Body of pancreas (tissue), 4 donors: Measurements from ENCODE around the gene RAPGEF5.

Experiments used
- POLR2A ChIP-seq, 3 donors: fragments of 450-650 bp; IDR thresholded peaks; one replicate each; pipeline ENCODE4 v1.6.1; 2016; ENCODE audit warnings: antibody characterized with exemption in 3 of 3, mild to moderate bottlenecking in 2 of 3
- TF ChIP-seq, protein P1 (sequence below), 7 experiments: fragments of 450-650 bp in 4 of 7; fragments of 200-600 bp in 3 of 7; sonication (generic) in 3 of 7; IDR thresholded peaks; one replicate each; pipeline ENCODE4 v1.5.1; 2016 to 2019; ENCODE audit warnings: antibody characterized with exemption in 7 of 7

DNA sequence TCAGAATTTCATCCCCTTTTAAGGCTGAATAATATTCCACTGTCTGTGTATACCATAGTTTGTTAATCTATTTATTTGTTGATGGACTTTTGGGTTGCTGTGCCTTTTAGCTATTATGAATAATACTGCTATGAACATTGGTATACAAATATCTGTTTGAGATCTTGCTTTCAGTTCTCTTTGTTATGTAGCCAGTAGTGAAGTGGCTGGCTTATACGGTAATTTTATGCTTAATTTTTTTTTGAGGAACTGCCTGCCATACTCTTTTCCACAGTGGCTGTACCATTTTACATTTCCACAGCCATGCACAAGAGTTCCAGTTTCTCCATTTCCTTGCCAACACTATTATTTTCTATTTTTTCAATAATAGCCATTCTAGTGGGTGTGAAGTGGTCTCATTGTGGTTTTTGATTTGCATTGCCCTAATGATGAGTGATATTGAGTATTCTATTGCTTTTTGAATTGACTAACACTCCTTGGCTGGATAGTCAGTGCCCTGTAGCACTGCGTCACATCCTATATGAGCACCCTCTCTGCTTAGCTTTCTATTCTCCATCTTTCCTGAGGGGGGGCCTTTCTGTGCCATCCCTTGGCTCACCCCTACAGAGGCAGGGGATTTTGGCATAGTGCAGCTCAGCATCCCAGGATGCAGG, 29.4 kb upstream of the RAPGEF5 start:
- TF ChIP-seq, protein P1, sequence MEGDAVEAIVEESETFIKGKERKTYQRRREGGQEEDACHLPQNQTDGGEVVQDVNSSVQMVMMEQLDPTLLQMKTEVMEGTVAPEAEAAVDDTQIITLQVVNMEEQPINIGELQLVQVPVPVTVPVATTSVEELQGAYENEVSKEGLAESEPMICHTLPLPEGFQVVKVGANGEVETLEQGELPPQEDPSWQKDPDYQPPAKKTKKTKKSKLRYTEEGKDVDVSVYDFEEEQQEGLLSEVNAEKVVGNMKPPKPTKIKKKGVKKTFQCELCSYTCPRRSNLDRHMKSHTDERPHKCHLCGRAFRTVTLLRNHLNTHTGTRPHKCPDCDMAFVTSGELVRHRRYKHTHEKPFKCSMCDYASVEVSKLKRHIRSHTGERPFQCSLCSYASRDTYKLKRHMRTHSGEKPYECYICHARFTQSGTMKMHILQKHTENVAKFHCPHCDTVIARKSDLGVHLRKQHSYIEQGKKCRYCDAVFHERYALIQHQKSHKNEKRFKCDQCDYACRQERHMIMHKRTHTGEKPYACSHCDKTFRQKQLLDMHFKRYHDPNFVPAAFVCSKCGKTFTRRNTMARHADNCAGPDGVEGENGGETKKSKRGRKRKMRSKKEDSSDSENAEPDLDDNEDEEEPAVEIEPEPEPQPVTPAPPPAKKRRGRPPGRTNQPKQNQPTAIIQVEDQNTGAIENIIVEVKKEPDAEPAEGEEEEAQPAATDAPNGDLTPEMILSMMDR (IDR thresholded peaks at IDR 0.05) = no peak
- TF ChIP-seq POLR2A (IDR thresholded peaks at IDR 0.05) = no peak
